GM19372 (cell line): ENCODE measurements around the gene ANXA5.

Experiments
- ATAC-seq: cut with Tn5 transposase; IDR thresholded peaks from one replicate; pipeline ENCODE4 v1.9.1; 2021; ENCODE audit warnings: mild to moderate bottlenecking, low read depth, moderate library complexity; ENCODE audit not compliant: unreplicated experiment

ANXA5 gene

DNA sequence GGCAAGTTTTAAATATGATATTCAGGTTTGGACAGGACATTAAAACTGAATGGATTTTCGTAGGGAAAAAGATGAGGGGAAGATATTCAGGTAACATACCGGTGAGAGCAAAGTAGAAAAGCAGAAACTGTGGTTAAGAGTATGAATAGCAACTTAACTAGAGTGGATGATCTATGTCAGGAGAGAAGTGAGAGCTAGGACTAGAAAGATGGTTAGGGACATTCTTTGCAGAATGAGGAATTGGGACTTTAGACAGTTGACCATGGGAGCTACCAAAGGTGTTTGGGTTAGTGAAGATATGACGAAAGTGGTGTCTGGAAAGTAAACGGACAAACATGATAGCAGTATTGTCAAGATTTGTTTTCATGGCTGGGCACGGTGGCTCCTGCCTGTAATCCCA, 45.2 kb downstream of the ANXA5 start:
- ATAC-seq: no peak

GRCh38 chr4:121650741-121651140, 46.0 kb downstream of the ANXA5 start:
- no peak for ATAC-seq

- ATAC-seq: no peak
Measured at GRCh38 chr4:121648516-121648915, 48.3 kb downstream of the ANXA5 start.

- ATAC-seq: no peak
Measured at GRCh38 chr4:121642876-121643585, 53.7 kb downstream of the ANXA5 start.

DNA sequence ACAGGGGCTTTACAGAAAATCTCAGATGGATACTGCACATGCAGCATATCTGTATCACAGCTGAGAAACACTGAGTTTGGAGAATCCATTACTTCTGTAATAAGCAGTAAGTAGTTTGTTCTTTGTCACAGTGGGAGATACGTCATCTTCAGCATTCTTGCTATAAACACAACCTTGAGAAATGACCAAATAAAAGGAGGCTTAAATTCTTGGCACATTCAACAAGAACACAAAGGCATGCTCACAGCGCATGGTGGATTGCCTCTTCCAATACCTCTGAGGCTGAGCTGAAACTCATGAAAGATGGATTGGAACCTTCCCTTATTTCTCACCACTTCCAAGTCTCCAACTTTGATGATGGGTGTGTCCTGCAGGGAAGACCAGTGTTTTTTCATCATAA, 54.5 kb downstream of the ANXA5 start:
- no peak for ATAC-seq

GRCh38 chr4:121633653-121634052, 63.1 kb downstream of the ANXA5 start:
- no peak for ATAC-seq

- ATAC-seq: no peak
Measured at GRCh38 chr4:121632636-121633035, 64.1 kb downstream of the ANXA5 start.
